ENCODE data around the gene TENM3.

TENM3 gene

GRCh38 chr4:182504463-182504862 lies 261.3 kb downstream of the TENM3 start:
- H3K4me2 ChIP-seq (ENCODE audit: low read depth, low read length), result no peak overlapping the region
- H3K27me3 ChIP-seq (replicated peaks; ENCODE audit: insufficient read depth, low read length), result no peaks in the 10 kb centered on the region
- DNase-seq, result no peak
- H3F3A ChIP-seq (ENCODE audit: insufficient read depth, low read length), result no peaks in the 10 kb centered on the region
- H4K20me1 ChIP-seq (ENCODE audit: insufficient read depth, low read length), result no peaks in the 10 kb centered on the region
- no peaks in the 10 kb centered on the region for H3K36me3 ChIP-seq (replicated peaks; ENCODE audit: insufficient read depth, low read length)
- H2AFZ ChIP-seq (ENCODE audit: low read length), result no peak overlapping the region
- no peak overlapping the region for H3K9ac ChIP-seq (ENCODE audit: low read length)
- H3K4me3 ChIP-seq (ENCODE audit: low read length), result no peak overlapping the region
- H3K27ac ChIP-seq (ENCODE audit: low read length), result no peak overlapping the region
- no peaks in the 10 kb centered on the region for H3K79me2 ChIP-seq (ENCODE audit: low read length)
- H3K4me1 ChIP-seq (ENCODE audit: low read length), result no peaks in the 10 kb centered on the region
- H3K9me3 ChIP-seq (replicated peaks; ENCODE audit: insufficient read depth, low read length), result no peaks in the 10 kb centered on the region
- TF ChIP-seq EZH2phosphoT487 (IDR thresholded peaks at IDR 0.05; ENCODE audit: low read length) (no peak), EZH2 (optimal IDR thresholded peaks at IDR 0.05; ENCODE audit: low read depth, low read length) (no peak)
- TF ChIP-seq, protein P1, sequence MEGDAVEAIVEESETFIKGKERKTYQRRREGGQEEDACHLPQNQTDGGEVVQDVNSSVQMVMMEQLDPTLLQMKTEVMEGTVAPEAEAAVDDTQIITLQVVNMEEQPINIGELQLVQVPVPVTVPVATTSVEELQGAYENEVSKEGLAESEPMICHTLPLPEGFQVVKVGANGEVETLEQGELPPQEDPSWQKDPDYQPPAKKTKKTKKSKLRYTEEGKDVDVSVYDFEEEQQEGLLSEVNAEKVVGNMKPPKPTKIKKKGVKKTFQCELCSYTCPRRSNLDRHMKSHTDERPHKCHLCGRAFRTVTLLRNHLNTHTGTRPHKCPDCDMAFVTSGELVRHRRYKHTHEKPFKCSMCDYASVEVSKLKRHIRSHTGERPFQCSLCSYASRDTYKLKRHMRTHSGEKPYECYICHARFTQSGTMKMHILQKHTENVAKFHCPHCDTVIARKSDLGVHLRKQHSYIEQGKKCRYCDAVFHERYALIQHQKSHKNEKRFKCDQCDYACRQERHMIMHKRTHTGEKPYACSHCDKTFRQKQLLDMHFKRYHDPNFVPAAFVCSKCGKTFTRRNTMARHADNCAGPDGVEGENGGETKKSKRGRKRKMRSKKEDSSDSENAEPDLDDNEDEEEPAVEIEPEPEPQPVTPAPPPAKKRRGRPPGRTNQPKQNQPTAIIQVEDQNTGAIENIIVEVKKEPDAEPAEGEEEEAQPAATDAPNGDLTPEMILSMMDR (IDR thresholded peaks at IDR 0.05; ENCODE audit: low read length), result no peak
- H3K9me2 ChIP-seq (replicated peaks; ENCODE audit: insufficient read depth, low read length), result no peaks in the 10 kb centered on the region

- Histone ChIP-seq H3K36me3 (replicated peaks; ENCODE audit: insufficient read depth, low read length) (no peaks in the 10 kb centered on the region), H3K79me2 (ENCODE audit: low read length) (no peaks in the 10 kb centered on the region), H3K4me1 (ENCODE audit: low read length) (no peaks in the 10 kb centered on the region), H3K27ac (ENCODE audit: low read length) (no peak overlapping the region), H2AFZ (ENCODE audit: low read length) (no peak overlapping the region), H3K9me3 (replicated peaks; ENCODE audit: insufficient read depth, low read length) (no peaks in the 10 kb centered on the region), H3K4me3 (ENCODE audit: low read length) (no peak overlapping the region), H4K20me1 (ENCODE audit: insufficient read depth, low read length) (no peaks in the 10 kb centered on the region), H3F3A (ENCODE audit: insufficient read depth, low read length) (no peaks in the 10 kb centered on the region), H3K4me2 (ENCODE audit: low read depth, low read length) (no peak overlapping the region), H3K9ac (ENCODE audit: low read length) (no peak overlapping the region), H3K9me2 (replicated peaks; ENCODE audit: insufficient read depth, low read length) (no peaks in the 10 kb centered on the region), H3K27me3 (replicated peaks; ENCODE audit: insufficient read depth, low read length) (no peaks in the 10 kb centered on the region)
- TF ChIP-seq EZH2phosphoT487 (IDR thresholded peaks at IDR 0.05; ENCODE audit: low read length) (no peak), EZH2 (optimal IDR thresholded peaks at IDR 0.05; ENCODE audit: low read depth, low read length) (no peak)
- TF ChIP-seq, protein P1 (IDR thresholded peaks at IDR 0.05; ENCODE audit: low read length), result no peak
- DNase-seq, result no peak
These were observed 264.6 kb downstream of the TENM3 start for GRCh38 chr4:182507805-182508204.

DNA sequence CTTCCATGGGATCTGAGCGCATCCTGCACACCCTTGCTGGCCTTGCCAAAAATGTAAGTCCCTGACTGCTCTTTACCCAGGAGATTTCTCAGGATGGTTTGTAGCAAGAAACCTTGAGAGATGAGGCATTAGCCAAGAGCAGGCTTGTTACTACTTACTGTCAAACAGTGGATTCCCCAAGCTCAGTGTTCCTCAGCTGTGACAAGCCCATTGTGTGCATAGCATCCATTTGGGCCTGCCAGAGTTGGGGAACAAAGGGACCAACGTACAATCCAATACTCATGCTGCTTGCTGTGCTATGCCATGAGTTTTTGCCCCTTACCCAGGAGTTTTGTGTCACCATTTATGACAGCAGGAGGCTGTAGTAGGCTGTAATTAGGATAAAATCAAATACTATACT lies 267.6 kb downstream of the TENM3 start:
- no peak overlapping the region for H3K4me3 ChIP-seq (ENCODE audit: low read length)
- H3K9ac ChIP-seq (ENCODE audit: low read length), result no peak overlapping the region
- H3K4me1 ChIP-seq (ENCODE audit: low read length), result no peaks in the 10 kb centered on the region
- no peaks in the 10 kb centered on the region for H3K36me3 ChIP-seq (replicated peaks; ENCODE audit: insufficient read depth, low read length)
- no peaks in the 10 kb centered on the region for H4K20me1 ChIP-seq (ENCODE audit: insufficient read depth, low read length)
- H2AFZ ChIP-seq (ENCODE audit: low read length), result no peak overlapping the region
- no peak overlapping the region for H3K4me2 ChIP-seq (ENCODE audit: low read depth, low read length)
- no peak overlapping the region for H3K27ac ChIP-seq (ENCODE audit: low read length)
- no peaks in the 10 kb centered on the region for H3K79me2 ChIP-seq (ENCODE audit: low read length)
- H3K27me3 ChIP-seq (replicated peaks; ENCODE audit: insufficient read depth, low read length), result no peaks in the 10 kb centered on the region
- H3K9me3 ChIP-seq (replicated peaks; ENCODE audit: insufficient read depth, low read length), result no peaks in the 10 kb centered on the region
- no peaks in the 10 kb centered on the region for H3F3A ChIP-seq (ENCODE audit: insufficient read depth, low read length)
- H3K9me2 ChIP-seq (replicated peaks; ENCODE audit: insufficient read depth, low read length), result no peaks in the 10 kb centered on the region
- DNase-seq, result no peak
- no peak for TF ChIP-seq EZH2 (optimal IDR thresholded peaks at IDR 0.05; ENCODE audit: low read depth, low read length)
- TF ChIP-seq, protein P1 (IDR thresholded peaks at IDR 0.05; ENCODE audit: low read length), result no peak
- no peak for TF ChIP-seq EZH2phosphoT487 (IDR thresholded peaks at IDR 0.05; ENCODE audit: low read length)

All from MM.1S (cell line).